Raji (cell line): ENCODE measurements around the gene CSAD.

ENCODE experiments used
- POLR2A ChIP-seq: IDR thresholded peaks from 2 replicates; pipeline ENCODE4 v1.6.1; 2011; ENCODE audit warnings: low read depth, low read length, control low read depth; ENCODE audit not compliant: insufficient read depth

CSAD gene

GRCh38 chr12:53180220-53180930, at the start of gene CSAD, which contains the start of gene ZNF740:
Gene CSAD, minus strand, starts transcription at chr12:53180925. Its CDS starts 7,455 bp downstream, at chr12:53173470.
Gene ZNF740, plus strand, starts transcription at chr12:53180722. Its CDS starts 1,262 bp downstream, at chr12:53181984.
- peak; percentile 81 for TF ChIP-seq POLR2A

GRCh38 chr12:53230108-53230845, 49.6 kb upstream of the CSAD start:
- TF ChIP-seq POLR2A = no peak

- no peak for TF ChIP-seq POLR2A
These were observed 48.7 kb upstream of the CSAD start for GRCh38 chr12:53229454-53229853.

GRCh38 chr12:53227836-53228235, 47.1 kb upstream of the CSAD start:
- no peak for TF ChIP-seq POLR2A

GRCh38 chr12:53227341-53227740, 46.6 kb upstream of the CSAD start:
- no peak for TF ChIP-seq POLR2A

- no peak for TF ChIP-seq POLR2A
These were observed 46.1 kb upstream of the CSAD start for GRCh38 chr12:53226815-53227214.

GRCh38 chr12:53225635-53226424, 45.1 kb upstream of the CSAD start:
- no peak for TF ChIP-seq POLR2A

GRCh38 chr12:53224897-53225634, 44.3 kb upstream of the CSAD start:
- TF ChIP-seq POLR2A = no peak

- TF ChIP-seq POLR2A = no peak
These were observed 43.6 kb upstream of the CSAD start for GRCh38 chr12:53224061-53224896.

GRCh38 chr12:53223389-53224060, 42.8 kb upstream of the CSAD start:
- TF ChIP-seq POLR2A = no peak

GRCh38 chr12:53222806-53223261, 42.1 kb upstream of the CSAD start:
- no peak for TF ChIP-seq POLR2A

GRCh38 chr12:53222170-53222721, 41.5 kb upstream of the CSAD start:
- no peak for TF ChIP-seq POLR2A
